Gastrocnemius medialis (tissue), 4 donors: ENCODE data around the gene APOBEC4. TPM values are rescaled to one million over a fixed set of nuclear protein-coding genes. Genes with fewer than 3 reads are reported as not detected.

ENCODE experiments used
- ATAC-seq, 2 donors: fragments of 150-250 bp; one replicate each; pipeline ENCODE4 v1.9.1; 2016
- DNase-seq, 2 donors: peaks; one replicate each; pipeline ENCODE4 v3.0.0-alpha.2; 2019
- H3K27ac ChIP-seq, 4 donors: fragments of 200-600 bp; sonication (generic); 1 replicate in 1 of 4; 2 replicates in 3 of 4; pipeline ENCODE4 v1.5.1; 2016 to 2018; ENCODE audit warnings: mild to moderate bottlenecking in 2 of 4, moderate library complexity in 1 of 4
- H3K27me3 ChIP-seq, 3 donors: fragments of 200-600 bp; sonication (generic) in 2 of 3; 1 replicate in 1 of 3; 2 replicates in 2 of 3; pipeline versions ENCODE4 v1.5.1 to v1.6.0; 2016 to 2019; ENCODE audit warnings: mild to moderate bottlenecking in 1 of 3, moderate library complexity in 1 of 3
- H3K36me3 ChIP-seq, 2 donors: fragments of 200-600 bp; sonication (generic) in 1 of 2; one replicate each; pipeline ENCODE4 v1.5.1; 2017 to 2018
- H3K4me1 ChIP-seq, 2 donors: fragments of 200-600 bp; sonication (generic) in 1 of 2; one replicate each; pipeline ENCODE4 v1.5.1; 2016 to 2017; ENCODE audit warnings: mild to moderate bottlenecking in 2 of 2
- H3K4me3 ChIP-seq, 4 donors: fragments of 200-600 bp; sonication (generic) in 3 of 4; 1 replicate in 1 of 4; 2 replicates in 3 of 4; pipeline ENCODE4 v1.5.1; 2016 to 2019; ENCODE audit warnings: mild to moderate bottlenecking in 2 of 4
- H3K9me3 ChIP-seq, 3 donors: fragments of 200-600 bp; sonication (generic) in 2 of 3; 1 replicate in 1 of 3; 2 replicates in 2 of 3; pipeline ENCODE4 v1.5.1; 2016 to 2019
- POLR2A ChIP-seq, 2 donors: fragments of 450-650 bp; IDR thresholded peaks; one replicate each; pipeline ENCODE4 v1.6.1; 2017; ENCODE audit warnings: antibody characterized with exemption in 2 of 2, mild to moderate bottlenecking in 2 of 2, moderate library complexity in 2 of 2
- in situ Hi-C, 4 donors: fragments of 200-750 bp; cut with MboI; loops; one replicate each; pipeline versions ENCODE4 v1.15.0 to v1.8.0; 2017; ENCODE audit warnings: low sequenced_read_pairs in 4 of 4
- intact Hi-C: fragments of 100-400 bp; cut with DNase I; formaldehyde crosslinking; loops from one replicate; pipeline ENCODE4 v1.15.1; 2023; ENCODE audit warnings: low total_unique reads
- total RNA-seq, 4 donors: library from RNA; depleted of rRNA; stranded (reverse); fragments of >200 nt; gene quantifications; one replicate each; pipeline versions ENCODE4 v1.1.0 to v1.2.3, GENCODE V29; 2016
- TF ChIP-seq, protein P1 (sequence below), 5 experiments: fragments of 450-650 bp in 3 of 5; fragments of 200-600 bp in 2 of 5; sonication (generic) in 2 of 5; IDR thresholded peaks in 4 of 5; conservative IDR thresholded peaks in 1 of 5; 1 replicate in 4 of 5; 2 replicates in 1 of 5; pipeline ENCODE4 v1.5.1; 2016 to 2019; ENCODE audit warnings: antibody characterized with exemption in 5 of 5, mild to moderate bottlenecking in 3 of 5, moderate library complexity in 3 of 5

Gene APOBEC4, protein sequence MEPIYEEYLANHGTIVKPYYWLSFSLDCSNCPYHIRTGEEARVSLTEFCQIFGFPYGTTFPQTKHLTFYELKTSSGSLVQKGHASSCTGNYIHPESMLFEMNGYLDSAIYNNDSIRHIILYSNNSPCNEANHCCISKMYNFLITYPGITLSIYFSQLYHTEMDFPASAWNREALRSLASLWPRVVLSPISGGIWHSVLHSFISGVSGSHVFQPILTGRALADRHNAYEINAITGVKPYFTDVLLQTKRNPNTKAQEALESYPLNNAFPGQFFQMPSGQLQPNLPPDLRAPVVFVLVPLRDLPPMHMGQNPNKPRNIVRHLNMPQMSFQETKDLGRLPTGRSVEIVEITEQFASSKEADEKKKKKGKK
- not detected for total RNA-seq

DNA sequence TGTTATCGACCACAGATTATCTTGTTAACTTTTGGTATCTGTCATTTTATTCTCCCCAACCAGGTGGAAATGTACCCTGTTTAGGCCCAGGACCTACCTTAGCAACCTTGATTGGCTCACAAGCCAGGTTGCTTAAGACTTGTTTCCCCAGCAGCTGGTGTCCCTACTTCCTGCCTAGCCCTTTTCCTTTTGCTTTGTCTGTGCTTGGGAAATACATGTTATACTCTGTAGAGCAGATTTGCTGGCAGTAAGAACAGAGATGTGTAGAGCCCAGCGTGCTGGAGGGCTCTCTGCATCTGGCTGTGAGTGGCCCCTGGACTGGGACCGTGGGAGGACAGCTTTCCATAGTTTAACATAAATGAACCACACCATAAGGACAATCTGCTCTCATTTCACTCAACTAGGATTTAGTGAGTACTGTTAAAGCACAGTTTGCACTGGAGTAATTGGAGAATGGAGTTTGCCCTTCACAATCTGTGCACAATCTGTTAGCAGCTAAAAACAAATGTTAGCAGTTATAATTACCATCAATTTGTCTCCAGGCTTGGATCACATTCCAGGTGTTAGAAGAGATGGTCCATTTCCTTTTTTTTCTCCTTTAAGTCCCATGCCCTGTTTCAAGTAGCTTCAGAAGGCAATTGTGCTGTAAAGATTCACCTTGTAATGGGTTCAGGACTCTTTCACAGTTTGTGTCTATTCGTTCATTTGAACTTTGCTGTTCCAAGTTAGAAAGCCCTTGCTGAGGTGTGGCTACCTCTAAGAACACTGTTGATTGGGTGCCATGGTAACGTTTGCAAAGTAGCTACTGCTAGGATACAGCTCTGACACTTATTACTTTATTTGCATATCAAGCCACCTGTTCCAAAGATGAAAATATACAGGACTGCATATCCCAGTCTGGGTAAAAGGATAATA lies at the start of gene APOBEC4:
APOBEC4 (minus strand) TSS at position 770 of the 915 bp plus-strand sequence. CDS start 4,535 bp downstream, outside the sequence.
- H3K9me3 ChIP-seq: no peaks in the 10 kb centered on the region
- H3K4me3 ChIP-seq: no peak within 1 kb of the TSS
- TF ChIP-seq, protein P1, sequence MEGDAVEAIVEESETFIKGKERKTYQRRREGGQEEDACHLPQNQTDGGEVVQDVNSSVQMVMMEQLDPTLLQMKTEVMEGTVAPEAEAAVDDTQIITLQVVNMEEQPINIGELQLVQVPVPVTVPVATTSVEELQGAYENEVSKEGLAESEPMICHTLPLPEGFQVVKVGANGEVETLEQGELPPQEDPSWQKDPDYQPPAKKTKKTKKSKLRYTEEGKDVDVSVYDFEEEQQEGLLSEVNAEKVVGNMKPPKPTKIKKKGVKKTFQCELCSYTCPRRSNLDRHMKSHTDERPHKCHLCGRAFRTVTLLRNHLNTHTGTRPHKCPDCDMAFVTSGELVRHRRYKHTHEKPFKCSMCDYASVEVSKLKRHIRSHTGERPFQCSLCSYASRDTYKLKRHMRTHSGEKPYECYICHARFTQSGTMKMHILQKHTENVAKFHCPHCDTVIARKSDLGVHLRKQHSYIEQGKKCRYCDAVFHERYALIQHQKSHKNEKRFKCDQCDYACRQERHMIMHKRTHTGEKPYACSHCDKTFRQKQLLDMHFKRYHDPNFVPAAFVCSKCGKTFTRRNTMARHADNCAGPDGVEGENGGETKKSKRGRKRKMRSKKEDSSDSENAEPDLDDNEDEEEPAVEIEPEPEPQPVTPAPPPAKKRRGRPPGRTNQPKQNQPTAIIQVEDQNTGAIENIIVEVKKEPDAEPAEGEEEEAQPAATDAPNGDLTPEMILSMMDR (IDR thresholded peaks at IDR 0.05 in 4 of 5, conservative IDR thresholded peaks at IDR 0.05 in 1 of 5): no peak
- TF ChIP-seq POLR2A (IDR thresholded peaks at IDR 0.05): no peak
- intact Hi-C loops (no loop called here), in situ Hi-C loops (loop anchor here in 2 of 4 donors (5.0 to 25.0 kb wide), 2 partner anchors 259 to 384 kb away; partner anchors contain the start of gene COLGALT2 (in 1 of the 2))
- H3K27ac ChIP-seq: no peak within 1 kb of the TSS
- no peaks in the 10 kb centered on the region for H3K36me3 ChIP-seq
- H3K27me3 ChIP-seq: no peaks in the 10 kb centered on the region
- no peaks in the 10 kb centered on the region for H3K4me1 ChIP-seq
- DNase-seq: no peak
- no peak for ATAC-seq

DNA sequence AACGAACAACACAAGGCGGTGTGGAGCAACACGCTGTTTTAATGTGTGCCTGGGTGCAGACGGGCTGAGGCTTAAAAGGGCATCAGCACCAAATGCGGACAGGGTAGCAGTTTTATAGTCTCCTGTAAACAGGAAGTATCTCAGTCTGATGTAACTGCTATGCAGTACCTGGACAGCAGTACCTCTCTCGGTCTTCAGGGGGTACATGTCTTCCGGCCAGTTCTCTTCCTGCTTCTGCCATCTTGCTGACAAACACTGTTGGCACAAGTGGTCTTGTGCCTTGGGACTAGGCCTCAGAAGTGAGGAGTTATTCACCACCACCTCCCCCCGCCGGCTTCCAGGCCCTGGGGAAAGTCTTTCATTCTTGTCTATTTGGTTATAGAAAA lies 49.7 kb upstream of the APOBEC4 start:
- no peak for DNase-seq
- no peak overlapping the region for H3K4me3 ChIP-seq

DNA sequence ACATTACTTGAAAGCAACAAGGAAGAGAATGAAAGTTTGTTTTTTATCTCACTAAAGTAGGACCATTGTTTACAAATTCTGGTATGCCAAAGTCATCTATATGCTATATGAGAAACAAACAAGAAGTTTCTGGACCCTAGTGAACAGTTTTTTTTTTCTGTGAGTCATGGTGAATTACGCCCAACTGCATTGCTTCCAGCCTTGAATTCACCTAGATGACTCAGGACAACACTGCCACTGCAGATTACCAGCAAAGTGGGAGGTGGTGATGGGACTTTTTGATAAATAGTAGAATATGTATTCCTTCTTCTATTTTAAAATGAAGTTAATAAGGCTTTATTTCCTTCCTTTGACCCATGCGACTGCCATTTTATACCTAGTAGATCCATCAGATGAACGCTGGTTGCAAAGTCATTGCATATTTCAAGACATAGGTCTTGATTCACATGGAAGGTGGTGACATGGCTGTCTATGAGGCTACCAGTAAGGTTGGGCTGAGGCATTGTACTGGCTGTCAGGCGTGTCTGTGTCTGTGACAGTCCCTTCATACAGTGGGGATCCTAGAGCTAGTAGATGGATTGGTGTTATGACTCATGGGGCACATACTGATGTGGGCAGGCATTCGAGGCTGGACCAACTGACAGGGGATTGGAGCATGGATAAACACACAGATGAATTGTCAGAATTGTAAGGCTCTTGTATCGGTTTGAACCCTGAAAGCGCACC lies 49.1 kb upstream of the APOBEC4 start:
- Histone ChIP-seq H3K27me3 (no peaks in the 10 kb centered on the region), H3K36me3 (no peaks in the 10 kb centered on the region), H3K4me1 (no peaks in the 10 kb centered on the region), H3K9me3 (no peaks in the 10 kb centered on the region), H3K27ac (no peak overlapping the region), H3K4me3 (no peak overlapping the region)
- ATAC-seq (no peak), DNase-seq (no peak)
- in situ Hi-C loops (no loop called here), intact Hi-C loops (no loop called here)
- TF ChIP-seq POLR2A (IDR thresholded peaks at IDR 0.05): no peak
- TF ChIP-seq, protein P1 (IDR thresholded peaks at IDR 0.05 in 4 of 5, conservative IDR thresholded peaks at IDR 0.05 in 1 of 5): no peak

More for the DNA sequence above, 49.7 kb upstream of the APOBEC4 start:
- Histone ChIP-seq H3K9me3 (no peaks in the 10 kb centered on the region), H3K4me1 (no peaks in the 10 kb centered on the region), H3K36me3 (no peaks in the 10 kb centered on the region), H3K27ac (no peak overlapping the region), H3K27me3 (no peaks in the 10 kb centered on the region)
- ATAC-seq: no peak
- TF ChIP-seq, protein P1 (IDR thresholded peaks at IDR 0.05 in 4 of 5, conservative IDR thresholded peaks at IDR 0.05 in 1 of 5): no peak
- no peak for TF ChIP-seq POLR2A (IDR thresholded peaks at IDR 0.05)
- intact Hi-C loops: no loop called here
- in situ Hi-C loops: no loop called here

DNA sequence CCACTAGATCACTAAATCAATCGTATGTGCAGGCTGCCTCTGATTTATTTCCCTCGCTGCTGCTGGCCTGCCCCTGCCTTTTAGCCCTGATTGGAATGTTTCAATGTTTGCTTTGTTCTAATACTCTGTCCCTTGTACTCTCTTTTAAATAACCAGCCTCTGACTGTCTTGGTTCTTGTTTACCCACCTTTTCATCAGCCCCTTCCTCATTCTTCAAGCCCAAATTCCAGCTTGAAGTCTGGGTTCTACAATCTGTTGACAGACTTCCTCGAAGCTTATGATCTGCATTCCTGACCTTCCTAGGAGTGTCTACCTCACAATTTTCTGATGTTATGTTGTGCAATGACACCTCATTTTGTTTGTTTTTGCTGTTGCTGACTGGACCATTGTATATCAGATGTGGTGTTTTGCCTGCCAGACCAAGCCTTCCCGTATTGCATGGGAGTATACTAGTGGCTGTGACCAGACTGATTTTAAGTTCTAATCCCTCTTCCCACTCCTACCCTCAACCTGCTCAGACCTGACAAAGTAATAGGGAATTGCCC lies 46.6 kb upstream of the APOBEC4 start:
- no peaks in the 10 kb centered on the region for H3K27me3 ChIP-seq
- ATAC-seq: no peak
- H3K4me1 ChIP-seq: no peaks in the 10 kb centered on the region
- H3K36me3 ChIP-seq: no peaks in the 10 kb centered on the region
- no peak for DNase-seq
- in situ Hi-C loops: no loop called here
- no peak for TF ChIP-seq POLR2A (IDR thresholded peaks at IDR 0.05)
- TF ChIP-seq, protein P1 (IDR thresholded peaks at IDR 0.05 in 4 of 5, conservative IDR thresholded peaks at IDR 0.05 in 1 of 5): no peak
- H3K9me3 ChIP-seq: no peaks in the 10 kb centered on the region
- intact Hi-C loops: no loop called here
- H3K27ac ChIP-seq: no peak overlapping the region
- H3K4me3 ChIP-seq: no peak overlapping the region
